PC-3 (cell line): Measurements from ENCODE around the gene GFPT2. TPM values are rescaled to one million over a fixed set of nuclear protein-coding genes. Genes with fewer than 3 reads are reported as not detected.

Experiments
- ATAC-seq: fragments of 200-7000 bp; cut with Tn5 transposase; 2 replicates; pipeline ENCODE4 v1.9.1; 2020; ENCODE audit warnings: mild to moderate bottlenecking, moderate library complexity
- BruUV-seq: library from RNA; stranded (reverse); fragments of 400-500 nt; replicated peaks from 2 replicates; lab custom pipeline; 2021; lab: Mats Ljungman, UMichigan
- CTCF ChIA-PET: fragments of 300-600 bp; sonication (Branson Sonifier 250); formaldehyde crosslinking; loops from one replicate; lab custom pipeline; 2022; ENCODE audit warnings: antibody characterized with exemption; lab: Charles Lee
- POLR2A ChIA-PET: fragments of 300-600 bp; sonication (Branson Sonifier 250); formaldehyde crosslinking; loops from one replicate; lab custom pipeline; 2022; ENCODE audit warnings: antibody characterized with exemption; ENCODE audit not compliant: unreplicated experiment; lab: Charles Lee
- DNase-seq: peaks from one replicate; pipeline ENCODE4 v3.0.0-alpha.2; 2015
- H2AFZ ChIP-seq: fragments of 300-600 bp; sonication (generic); 2 replicates; pipeline ENCODE4 v1.6.0; 2016; ENCODE audit warnings: antibody characterized with exemption, low read length
- H3F3A ChIP-seq: fragments of 300-600 bp; sonication (generic); one replicate; pipeline ENCODE4 v1.6.0; 2017; ENCODE audit warnings: antibody characterized with exemption, low read length, control low read depth, mild to moderate bottlenecking; ENCODE audit not compliant: unreplicated experiment
- H3K27ac ChIP-seq: fragments of 300-600 bp; sonication (generic); 2 replicates; pipeline ENCODE4 v1.5.1; 2016; ENCODE audit warnings: mild to moderate bottlenecking, low read length
- H3K27me3 ChIP-seq: fragments of 300-600 bp; sonication (generic); 2 replicates; pipeline ENCODE4 v1.6.1; 2016; ENCODE audit warnings: low read length, mixed read lengths
- H3K36me3 ChIP-seq: fragments of 300-600 bp; sonication (generic); 2 replicates; pipeline ENCODE4 v1.6.1; 2016; ENCODE audit warnings: low read depth, mixed run types, low read length, mixed read lengths
- H3K4me1 ChIP-seq: fragments of 300-600 bp; sonication (generic); 2 replicates; pipeline ENCODE4 v1.5.1; 2016; ENCODE audit warnings: low read length; ENCODE audit not compliant: insufficient read depth
- H3K4me2 ChIP-seq: fragments of 300-600 bp; sonication (generic); 2 replicates; pipeline ENCODE4 v1.6.0; 2016; ENCODE audit warnings: low read length
- H3K4me3 ChIP-seq: fragments of 300-600 bp; sonication (generic); 2 replicates; pipeline ENCODE4 v1.5.1; 2016; ENCODE audit warnings: mild to moderate bottlenecking, low read length, mixed read lengths
- H3K79me2 ChIP-seq: fragments of 300-600 bp; sonication (generic); 2 replicates; pipeline ENCODE4 v1.6.1; 2017; ENCODE audit warnings: low read length, mixed read lengths
- H3K9ac ChIP-seq: fragments of 300-600 bp; sonication (generic); 2 replicates; pipeline ENCODE4 v1.6.0; 2016; ENCODE audit warnings: mild to moderate bottlenecking, low read length
- H3K9me2 ChIP-seq: fragments of 300-600 bp; sonication (generic); replicated peaks from 2 replicates; pipeline ENCODE4 v1.6.1; 2016; ENCODE audit warnings: mixed run types, low read length, mixed read lengths
- H3K9me3 ChIP-seq: fragments of 300-600 bp; sonication (generic); 2 replicates; pipeline ENCODE4 v1.6.1; 2016; ENCODE audit warnings: low read length, mixed read lengths
- H4K20me1 ChIP-seq: fragments of 300-600 bp; sonication (generic); 2 replicates; pipeline ENCODE4 v1.6.1; 2016; ENCODE audit warnings: low read length, mixed read lengths
- EZH2 ChIP-seq: fragments of 300-600 bp; sonication (generic); IDR thresholded peaks from one replicate; pipeline ENCODE4 v1.6.1; 2017; ENCODE audit warnings: antibody characterized with exemption, mild to moderate bottlenecking, low read length; ENCODE audit not compliant: unreplicated experiment
- EZH2phosphoT487 ChIP-seq: fragments of 300-600 bp; sonication (generic); IDR thresholded peaks from 2 replicates; pipeline ENCODE4 v1.6.1; 2018; ENCODE audit warnings: mild to moderate bottlenecking, antibody characterized with exemption, low read length, borderline replicate concordance
- intact Hi-C: fragments of 100-400 bp; cut with micrococcal nuclease; formaldehyde crosslinking; loops from 2 replicates; pipeline ENCODE4 v1.9.0; 2023
- total RNA-seq: library from RNA; depleted of rRNA; stranded (reverse); fragments of >200 nt; gene quantifications from 2 replicates; pipeline ENCODE4 v1.2.3, GENCODE V29; 2014
- TF ChIP-seq, protein P1 (sequence below): fragments of 300-600 bp; sonication (generic); conservative IDR thresholded peaks from 2 replicates; pipeline ENCODE4 v1.5.1; 2017; ENCODE audit warnings: antibody characterized with exemption, low read depth, mild to moderate bottlenecking, low read length

Gene GFPT2
- total RNA-seq, 1 experiment from 2014 or later, result 2.2 TPM

DNA sequence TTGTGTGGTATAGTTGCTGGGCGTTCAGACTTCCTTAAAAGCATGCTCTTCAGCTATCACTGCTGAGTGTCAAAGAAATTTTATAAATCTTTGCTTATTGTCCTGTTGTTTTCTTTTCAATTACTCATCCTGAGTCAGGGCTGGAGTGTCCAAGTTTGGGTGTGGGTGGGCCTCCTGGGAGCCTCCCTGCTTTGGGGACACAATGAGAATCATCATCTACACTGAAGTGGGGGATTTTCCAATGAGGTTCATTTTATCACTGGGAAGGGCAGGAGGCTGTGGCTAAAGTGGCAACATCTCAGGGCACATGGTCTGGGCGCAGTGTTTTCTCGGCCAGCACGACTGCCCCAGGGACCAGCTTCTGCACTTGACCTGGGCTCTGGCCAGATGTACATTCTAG is 19.5 kb downstream of the GFPT2 start:
- peak; percentile 67 for ATAC-seq
- H3K27ac ChIP-seq, result peak overlapping the region; percentile 91
- H3K4me2 ChIP-seq, result peak overlapping the region; percentile 55
- BruUV-seq, result no TSS peak
- no peaks in the 10 kb centered on the region for H3K9me3 ChIP-seq
- ChIA-PET POLR2A (no interaction called here), CTCF (interaction anchor here (0.5 to 0.6 kb wide), 2 partner anchors 19 to 20 kb away, joined by 3 read pairs; no protein-coding TSS in a partner anchor)
- H2AFZ ChIP-seq, result no peak overlapping the region
- H3K79me2 ChIP-seq, result no peaks in the 10 kb centered on the region
- TF ChIP-seq, protein P1, sequence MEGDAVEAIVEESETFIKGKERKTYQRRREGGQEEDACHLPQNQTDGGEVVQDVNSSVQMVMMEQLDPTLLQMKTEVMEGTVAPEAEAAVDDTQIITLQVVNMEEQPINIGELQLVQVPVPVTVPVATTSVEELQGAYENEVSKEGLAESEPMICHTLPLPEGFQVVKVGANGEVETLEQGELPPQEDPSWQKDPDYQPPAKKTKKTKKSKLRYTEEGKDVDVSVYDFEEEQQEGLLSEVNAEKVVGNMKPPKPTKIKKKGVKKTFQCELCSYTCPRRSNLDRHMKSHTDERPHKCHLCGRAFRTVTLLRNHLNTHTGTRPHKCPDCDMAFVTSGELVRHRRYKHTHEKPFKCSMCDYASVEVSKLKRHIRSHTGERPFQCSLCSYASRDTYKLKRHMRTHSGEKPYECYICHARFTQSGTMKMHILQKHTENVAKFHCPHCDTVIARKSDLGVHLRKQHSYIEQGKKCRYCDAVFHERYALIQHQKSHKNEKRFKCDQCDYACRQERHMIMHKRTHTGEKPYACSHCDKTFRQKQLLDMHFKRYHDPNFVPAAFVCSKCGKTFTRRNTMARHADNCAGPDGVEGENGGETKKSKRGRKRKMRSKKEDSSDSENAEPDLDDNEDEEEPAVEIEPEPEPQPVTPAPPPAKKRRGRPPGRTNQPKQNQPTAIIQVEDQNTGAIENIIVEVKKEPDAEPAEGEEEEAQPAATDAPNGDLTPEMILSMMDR, result no peak
- no peak for TF ChIP-seq EZH2phosphoT487
- no peak for TF ChIP-seq EZH2
- H3K9me2 ChIP-seq, result no peaks in the 10 kb centered on the region
- no peaks in the 10 kb centered on the region for H4K20me1 ChIP-seq
- H3K4me1 ChIP-seq, result peaks cover 43% of the 10 kb centered on the region
- H3K4me3 ChIP-seq, result no peak overlapping the region
- peak; percentile 85 for DNase-seq
- H3K9ac ChIP-seq, result peak overlapping the region; percentile 60
- intact Hi-C loops, result loop anchor here (1.0 to 5.0 kb wide), 2 partner anchors 20 to 139 kb away; partner anchors contain the start of gene GFPT2
- H3F3A ChIP-seq, result peaks cover 3% of the 10 kb centered on the region
- no peaks in the 10 kb centered on the region for H3K36me3 ChIP-seq
- no peaks in the 10 kb centered on the region for H3K27me3 ChIP-seq

DNA sequence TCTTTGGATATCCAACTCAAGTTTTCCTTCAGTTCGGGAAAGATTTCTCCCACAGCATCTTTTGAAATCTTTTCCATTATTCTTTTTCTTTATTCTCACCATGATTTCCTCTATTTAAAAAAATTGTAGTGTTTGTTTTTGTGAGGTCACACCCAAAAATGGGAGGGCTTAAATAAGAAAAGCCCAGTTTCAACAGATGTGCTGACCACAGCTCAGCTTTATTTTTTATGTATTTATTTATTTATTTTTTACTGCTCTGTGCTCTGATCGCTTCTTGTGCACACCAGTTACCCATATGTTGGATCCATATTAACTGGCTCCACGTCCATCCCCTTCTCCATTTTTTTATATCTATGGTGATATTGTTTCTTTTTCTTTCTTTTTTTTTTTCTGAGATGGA is 20.3 kb downstream of the GFPT2 start:
- TF ChIP-seq, protein P1, result no peak
- TF ChIP-seq EZH2, result no peak
- TF ChIP-seq EZH2phosphoT487, result no peak

DNA sequence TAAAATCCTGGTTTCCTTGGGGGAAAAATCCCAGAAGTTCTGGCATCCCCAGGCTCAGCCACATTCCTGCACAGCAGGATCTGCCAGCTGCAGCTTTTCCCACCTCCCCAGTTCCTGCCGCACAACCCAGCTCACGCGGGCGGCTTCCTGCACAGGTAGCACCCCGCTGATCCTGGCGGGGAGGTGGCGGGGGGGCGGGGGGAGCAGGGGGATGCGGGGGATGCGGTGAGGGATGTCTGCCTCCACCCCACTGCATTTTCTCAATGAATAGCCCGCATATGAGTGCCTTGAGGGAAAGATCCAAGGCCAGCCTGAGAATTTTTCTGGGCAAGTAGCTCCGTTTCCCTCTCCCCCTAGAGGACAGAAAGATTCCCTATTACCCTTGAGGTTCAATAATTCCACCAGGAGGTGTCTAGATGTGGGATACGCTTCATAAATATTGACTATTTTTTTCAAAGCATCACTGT is 21.1 kb downstream of the GFPT2 start:
- POLR2A ChIA-PET, result no interaction called here

More for the DNA sequence above, 20.3 kb downstream of the GFPT2 start:
- Histone ChIP-seq H3K27me3 (no peaks in the 10 kb centered on the region), H3K4me3 (no peak overlapping the region), H3K9ac (peak overlapping the region; percentile 50), H3K27ac (peak overlapping the region; percentile 91), H3K79me2 (no peaks in the 10 kb centered on the region), H4K20me1 (no peaks in the 10 kb centered on the region), H3F3A (peaks cover 3% of the 10 kb centered on the region), H3K36me3 (no peaks in the 10 kb centered on the region), H2AFZ (no peak overlapping the region), H3K9me3 (no peaks in the 10 kb centered on the region), H3K9me2 (no peaks in the 10 kb centered on the region), H3K4me1 (peaks cover 43% of the 10 kb centered on the region), H3K4me2 (peak overlapping the region; percentile 55; the same call in 1 of the 2 replicates)
- ChIA-PET CTCF (interaction anchor here (0.6 kb wide), 1 partner anchor 21 kb away, joined by 3 read pairs; no protein-coding TSS in a partner anchor), POLR2A (no interaction called here)
- DNase-seq (no peak), ATAC-seq (no peak)
- BruUV-seq, result no TSS peak
- intact Hi-C loops, result loop anchor here (1.0 to 5.0 kb wide), 2 partner anchors 20 to 139 kb away; partner anchors contain the start of gene GFPT2

More for the DNA sequence above, 21.1 kb downstream of the GFPT2 start:
- Histone ChIP-seq H3K4me2 (peak overlapping the region; percentile 85), H3K27me3 (no peaks in the 10 kb centered on the region), H3K27ac (peak overlapping the region; percentile 92), H3F3A (peaks cover 3% of the 10 kb centered on the region), H4K20me1 (no peaks in the 10 kb centered on the region), H3K9me3 (no peaks in the 10 kb centered on the region), H3K4me1 (peaks cover 43% of the 10 kb centered on the region), H2AFZ (no peak overlapping the region), H3K9me2 (no peaks in the 10 kb centered on the region), H3K79me2 (no peaks in the 10 kb centered on the region), H3K36me3 (no peaks in the 10 kb centered on the region), H3K4me3 (0 out of 2 replicates have a peak overlapping the region, but pooled peaks have one; percentile 26), H3K9ac (peak overlapping the region; percentile 70)
- ATAC-seq, result no peak
- TF ChIP-seq EZH2phosphoT487 (no peak), EZH2 (no peak)
- TF ChIP-seq, protein P1, result peak; percentile 37; the same call in 1 of the 2 replicates
- DNase-seq, result peak; percentile 45
- CTCF ChIA-PET, result interaction anchor here (0.6 to 0.8 kb wide), 3 partner anchors 37 to 101 kb away, joined by 3 to 5 read pairs (median 5); no protein-coding TSS in a partner anchor
- no TSS peak for BruUV-seq
- intact Hi-C loops, result loop anchor here (5.0 kb wide), 1 partner anchor 140 kb away; no protein-coding TSS in a partner anchor
